Effector memory CD8-positive, alpha-beta T cell (primary cell): ENCODE data around the gene RUFY2.
"Not testable (repeated sequence)": the region's sequence is repeated elsewhere in the genome, so short reads cannot be mapped to it uniquely, and the experiment has no call there.

Experiments used
- ATAC-seq: fragments of 150-1000 bp; cut with Tn5 transposase; replicated peaks from 2 replicates; pipeline ENCODE4 v1.10.0; 2021; ENCODE audit warnings: mild to moderate bottlenecking, moderate library complexity
- DNase-seq, 3 experiments: peaks; one replicate each; pipeline ENCODE4 v3.0.0; 2021
- H3K27ac Mint-ChIP-seq, 2 donors: one replicate each; pipeline ENCODE4 v1.8.0; 2022; ENCODE audit warnings: mild to moderate bottlenecking in 2 of 2, mixed read lengths in 2 of 2, moderate library complexity in 2 of 2
- H3K27me3 Mint-ChIP-seq, 2 donors: one replicate each; pipeline ENCODE4 v1.8.0; 2022; ENCODE audit warnings: mixed read lengths in 2 of 2
- H3K36me3 Mint-ChIP-seq: one replicate; pipeline ENCODE4 v1.8.0; 2022; ENCODE audit warnings: mild to moderate bottlenecking, moderate library complexity, mixed read lengths; ENCODE audit not compliant: insufficient read depth
- H3K4me1 Mint-ChIP-seq, 2 donors: one replicate each; pipeline ENCODE4 v1.8.0; 2022; ENCODE audit warnings: low read depth in 2 of 2, mixed read lengths in 2 of 2
- H3K4me3 Mint-ChIP-seq, 2 donors: one replicate each; pipeline ENCODE4 v1.8.0; 2022; ENCODE audit warnings: mild to moderate bottlenecking in 2 of 2, mixed read lengths in 2 of 2, moderate library complexity in 2 of 2
- H3K9me3 Mint-ChIP-seq, 2 donors: one replicate each; pipeline ENCODE4 v1.8.0; 2022; ENCODE audit warnings: mixed read lengths in 2 of 2

Gene RUFY2

GRCh38 chr10:68329506-68329861 lies 77.6 kb downstream of the RUFY2 start:
- Mint-ChIP-seq H3K4me1 (peaks cover 21 to 24% of the 10 kb centered on the region in 2 donors), H3K36me3 (peaks cover 28% of the 10 kb centered on the region), H3K27me3 (no peaks in the 10 kb centered on the region), H3K4me3 (no peak overlapping the region), H3K9me3 (no peaks in the 10 kb centered on the region), H3K27ac (no peak overlapping the region)
- no peak for ATAC-seq
- no peak for DNase-seq

GRCh38 chr10:68327889-68328786 lies 78.9 kb downstream of the RUFY2 start:
- H3K36me3 Mint-ChIP-seq = peaks cover 24% of the 10 kb centered on the region
- no peaks in the 10 kb centered on the region for H3K9me3 Mint-ChIP-seq
- H3K4me1 Mint-ChIP-seq = peaks cover 16% of the 10 kb centered on the region in 2 donors
- no peak for ATAC-seq
- H3K27me3 Mint-ChIP-seq = no peaks in the 10 kb centered on the region
- no peak for DNase-seq
- H3K4me3 Mint-ChIP-seq = no peak overlapping the region
- no peak overlapping the region for H3K27ac Mint-ChIP-seq

GRCh38 chr10:68324396-68324795 lies 82.7 kb downstream of the RUFY2 start:
- H3K4me3 Mint-ChIP-seq, H3K4me1 Mint-ChIP-seq, H3K27me3 Mint-ChIP-seq, ATAC-seq, DNase-seq, H3K36me3 Mint-ChIP-seq, H3K9me3 Mint-ChIP-seq, H3K27ac Mint-ChIP-seq: not testable (repeated sequence)

- Mint-ChIP-seq H3K36me3 (no peaks in the 10 kb centered on the region), H3K4me3 (no peak overlapping the region), H3K4me1 (peaks cover 2 to 5% of the 10 kb centered on the region in 2 donors), H3K27me3 (no peaks in the 10 kb centered on the region), H3K9me3 (peaks cover 8 to 12% of the 10 kb centered on the region in 2 donors), H3K27ac (no peak overlapping the region)
- DNase-seq = no peak
- ATAC-seq = no peak
Observed at GRCh38 chr10:68318331-68319059, 88.6 kb downstream of the RUFY2 start.

- H3K4me3 Mint-ChIP-seq = no peak overlapping the region
Observed at GRCh38 chr10:68315582-68315981, 91.5 kb downstream of the RUFY2 start.

GRCh38 chr10:68314930-68315329 lies 92.1 kb downstream of the RUFY2 start:
- H3K4me3 Mint-ChIP-seq, ATAC-seq, H3K4me1 Mint-ChIP-seq, H3K27me3 Mint-ChIP-seq, H3K27ac Mint-ChIP-seq, DNase-seq, H3K36me3 Mint-ChIP-seq: not testable (repeated sequence)
- peaks cover 8 to 12% of the 10 kb centered on the region in 2 donors for H3K9me3 Mint-ChIP-seq

More at GRCh38 chr10:68315582-68315981, 91.5 kb downstream of the RUFY2 start:
- Mint-ChIP-seq H3K27me3 (no peaks in the 10 kb centered on the region), H3K36me3 (no peaks in the 10 kb centered on the region), H3K4me1 (peaks cover 2 to 5% of the 10 kb centered on the region in 2 donors), H3K27ac (no peak overlapping the region), H3K9me3 (peaks cover 8 to 12% of the 10 kb centered on the region in 2 donors)
- DNase-seq (no peak), ATAC-seq (no peak)

- peaks cover 2 to 5% of the 10 kb centered on the region in 2 donors for H3K4me1 Mint-ChIP-seq
- no peak overlapping the region for H3K27ac Mint-ChIP-seq
- ATAC-seq (no peak), DNase-seq (no peak)
- H3K27me3 Mint-ChIP-seq = no peaks in the 10 kb centered on the region
- H3K9me3 Mint-ChIP-seq = peaks cover 0 to 1% of the 10 kb centered on the region in 2 donors
- no peak overlapping the region for H3K4me3 Mint-ChIP-seq
- no peaks in the 10 kb centered on the region for H3K36me3 Mint-ChIP-seq
Observed at GRCh38 chr10:68310531-68310930, 96.5 kb downstream of the RUFY2 start.

GRCh38 chr10:68305854-68306253 lies 101.2 kb downstream of the RUFY2 start:
- Mint-ChIP-seq H3K4me3 (no peak overlapping the region), H3K36me3 (no peaks in the 10 kb centered on the region), H3K4me1 (no peaks in the 10 kb centered on the region), H3K9me3 (no peaks in the 10 kb centered on the region), H3K27me3 (no peaks in the 10 kb centered on the region), H3K27ac (no peak overlapping the region)
- ATAC-seq (no peak), DNase-seq (no peak)

GRCh38 chr10:68303849-68304412 lies 103.1 kb downstream of the RUFY2 start:
- no peaks in the 10 kb centered on the region for H3K36me3 Mint-ChIP-seq
- no peak for DNase-seq
- no peak for ATAC-seq
- no peaks in the 10 kb centered on the region for H3K4me1 Mint-ChIP-seq
- H3K4me3 Mint-ChIP-seq = no peak overlapping the region
- H3K27ac Mint-ChIP-seq = no peak overlapping the region
- no peaks in the 10 kb centered on the region for H3K27me3 Mint-ChIP-seq
- no peaks in the 10 kb centered on the region for H3K9me3 Mint-ChIP-seq

GRCh38 chr10:68302871-68303270 lies 104.2 kb downstream of the RUFY2 start:
- no peak overlapping the region for H3K27ac Mint-ChIP-seq
- H3K4me3 Mint-ChIP-seq = no peak overlapping the region

GRCh38 chr10:68302503-68302823 lies 104.6 kb downstream of the RUFY2 start:
- no peaks in the 10 kb centered on the region for H3K27me3 Mint-ChIP-seq
- H3K9me3 Mint-ChIP-seq = no peaks in the 10 kb centered on the region
- H3K4me1 Mint-ChIP-seq = no peaks in the 10 kb centered on the region
- H3K4me3 Mint-ChIP-seq = no peak overlapping the region
- no peaks in the 10 kb centered on the region for H3K36me3 Mint-ChIP-seq
- no peak for DNase-seq
- no peak overlapping the region for H3K27ac Mint-ChIP-seq
- ATAC-seq = no peak

More at GRCh38 chr10:68302871-68303270, 104.2 kb downstream of the RUFY2 start:
- Mint-ChIP-seq H3K27me3 (no peaks in the 10 kb centered on the region), H3K36me3 (no peaks in the 10 kb centered on the region), H3K4me1 (no peaks in the 10 kb centered on the region), H3K9me3 (no peaks in the 10 kb centered on the region)
- ATAC-seq (no peak), DNase-seq (no peak)

GRCh38 chr10:68301790-68302502 lies 105.1 kb downstream of the RUFY2 start:
- H3K27me3 Mint-ChIP-seq = no peaks in the 10 kb centered on the region
- no peaks in the 10 kb centered on the region for H3K9me3 Mint-ChIP-seq
- no peaks in the 10 kb centered on the region for H3K36me3 Mint-ChIP-seq
- no peak overlapping the region for H3K4me3 Mint-ChIP-seq
- ATAC-seq (peak; percentile 47), DNase-seq (no peak)
- H3K4me1 Mint-ChIP-seq = no peaks in the 10 kb centered on the region
- no peak overlapping the region for H3K27ac Mint-ChIP-seq

- Mint-ChIP-seq H3K27ac (no peak overlapping the region), H3K27me3 (no peaks in the 10 kb centered on the region), H3K9me3 (no peaks in the 10 kb centered on the region), H3K4me3 (no peak overlapping the region), H3K4me1 (no peaks in the 10 kb centered on the region), H3K36me3 (no peaks in the 10 kb centered on the region)
- DNase-seq (no peak), ATAC-seq (no peak)
Observed at GRCh38 chr10:68301301-68301700, 105.8 kb downstream of the RUFY2 start.
